T-helper 2 cell treated with Interferon-gamma antibody and Interleukin-4, amounts not matched to agents 100 ng/mL and 5 ng/mL, for 36 hours (primary cell): Measurements from ENCODE around the gene UNC5C. TPM values are rescaled to one million over a fixed set of nuclear protein-coding genes. Genes with fewer than 3 reads are reported as not detected.
"Not testable (repeated sequence)": the region's sequence is repeated elsewhere in the genome, so short reads cannot be mapped to it uniquely, and the experiment has no call there.

Experiments used
- intact Hi-C: fragments of 100-400 bp; cut with micrococcal nuclease; formaldehyde crosslinking; loops from one replicate; pipeline ENCODE4 v1.15.1; 2023
- total RNA-seq: library from RNA; stranded (reverse); gene quantifications from 2 replicates; pipeline ENCODE4 v1.2.3, GENCODE V29; 2022

Gene UNC5C
- total RNA-seq, 1 donor from 2014 or later = not detected

DNA sequence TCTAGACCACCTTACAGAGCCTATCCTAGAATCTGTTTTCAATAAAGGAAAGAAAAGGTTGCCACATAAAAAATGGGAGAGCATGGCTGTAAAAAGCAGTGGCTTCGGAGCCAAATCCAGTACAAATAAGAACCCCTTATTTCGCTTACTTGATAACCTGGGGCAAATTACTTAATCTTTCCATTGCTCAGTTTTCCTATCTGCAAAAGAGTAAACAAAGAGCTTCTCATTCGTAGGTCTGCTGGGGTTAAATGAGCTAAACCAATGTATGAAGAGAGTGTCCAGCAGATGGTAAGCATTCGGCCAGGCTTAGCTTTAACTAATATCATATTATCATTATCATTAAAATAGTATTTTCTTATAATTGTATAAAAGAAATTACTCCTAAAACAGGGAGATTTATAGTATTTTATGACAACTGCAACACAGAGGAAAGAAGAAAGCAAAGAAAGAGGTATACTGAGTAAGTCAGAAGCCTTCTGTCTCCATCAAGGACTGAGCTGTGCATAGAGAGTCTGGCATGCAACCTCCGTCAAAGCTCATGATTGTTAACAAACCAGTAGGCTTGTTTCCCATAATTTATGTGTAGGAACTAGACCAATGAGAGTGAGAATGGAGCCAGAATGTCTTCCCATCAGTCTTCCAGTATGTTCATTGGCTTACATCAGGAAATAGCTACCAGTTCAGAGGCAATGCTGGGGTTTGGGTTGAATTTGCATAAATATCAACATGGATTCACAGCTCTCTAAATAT lies 364.9 kb downstream of the UNC5C start:
- intact Hi-C loops = no loop called here

DNA sequence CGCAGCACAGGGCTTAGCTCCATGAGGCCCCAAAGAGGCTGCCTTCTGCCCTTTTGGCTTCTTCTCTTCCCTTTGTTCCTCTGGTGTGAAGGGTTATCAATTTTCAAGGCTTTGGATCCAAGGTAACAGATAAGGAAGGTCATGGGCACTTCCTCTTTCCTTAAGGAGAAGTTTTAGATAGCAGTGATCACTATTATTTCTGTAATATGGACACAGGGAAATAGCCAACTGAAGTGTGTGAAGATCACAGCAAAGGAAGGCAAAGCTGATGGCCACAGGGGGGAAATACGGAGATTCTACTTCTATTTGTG lies 366.8 kb downstream of the UNC5C start:
- intact Hi-C loops = no loop called here

DNA sequence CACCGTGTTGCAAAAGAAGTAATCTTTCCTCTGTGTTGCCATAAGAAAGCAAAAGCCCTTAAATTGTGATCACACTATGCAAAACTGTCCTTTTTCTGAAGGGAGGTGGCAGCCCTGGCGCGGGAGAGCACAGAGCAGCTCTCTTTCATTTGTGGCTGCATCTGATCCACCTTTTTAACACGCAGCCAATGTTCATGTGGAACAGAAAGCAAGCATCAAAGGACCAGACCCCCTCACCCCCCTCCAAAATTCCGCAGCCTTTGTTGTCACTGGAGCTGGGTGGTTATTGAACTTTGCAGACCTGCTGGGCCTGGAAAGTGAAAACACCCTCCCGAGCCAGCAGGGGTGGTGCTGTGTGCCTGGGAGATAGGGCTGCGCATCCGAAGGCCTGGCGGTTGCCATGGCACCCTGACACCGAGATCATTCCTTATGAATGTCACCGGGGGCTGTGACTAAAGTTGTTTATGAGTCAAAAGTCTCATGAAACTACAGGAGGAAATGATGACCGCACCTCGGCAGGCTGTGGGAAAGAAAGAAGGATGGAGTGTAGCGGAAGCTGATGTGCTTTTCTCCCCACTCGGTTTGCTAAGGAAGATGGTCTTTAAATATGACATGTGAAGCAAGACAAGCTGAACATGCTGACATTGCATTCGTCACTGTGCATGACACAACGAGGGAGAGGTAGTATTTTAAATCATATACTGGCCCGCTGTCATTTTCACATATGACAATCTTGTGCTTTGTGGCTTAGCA lies 367.4 kb downstream of the UNC5C start:
- intact Hi-C loops = no loop called here

DNA sequence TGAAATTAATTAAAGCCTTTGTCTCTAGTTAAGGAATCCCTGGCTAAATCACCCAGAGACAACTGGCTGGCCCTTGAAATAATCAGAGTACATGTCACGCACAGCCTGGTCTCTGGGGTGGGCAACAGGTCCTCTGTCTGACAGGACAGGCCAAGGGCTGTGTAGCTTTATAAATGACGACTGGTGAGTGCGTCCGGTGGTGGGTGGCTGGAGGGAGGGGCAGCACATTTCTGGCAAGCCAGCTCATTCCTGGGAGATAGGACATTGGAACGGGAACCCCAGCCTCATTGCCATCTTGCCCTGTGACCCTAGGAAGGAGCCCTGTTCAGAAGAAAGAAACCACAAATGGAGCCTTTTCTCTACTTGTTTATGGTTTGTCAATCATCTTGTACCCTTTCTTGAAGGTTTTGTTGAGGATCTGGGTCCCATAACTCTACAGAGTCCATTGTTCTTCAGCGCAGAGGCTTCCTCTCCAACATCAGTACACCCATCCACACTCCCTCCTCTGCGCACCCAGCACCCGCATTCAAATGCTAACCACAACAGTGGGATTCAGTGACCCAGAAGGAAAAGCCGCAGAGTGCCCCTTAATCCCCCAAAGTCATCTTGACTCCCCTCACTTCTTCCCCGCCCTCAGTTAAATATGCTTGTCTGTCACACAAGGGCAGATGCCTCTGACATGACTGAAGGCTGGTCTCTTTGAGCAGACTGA lies 368.1 kb downstream of the UNC5C start:
- intact Hi-C loops = no loop called here

DNA sequence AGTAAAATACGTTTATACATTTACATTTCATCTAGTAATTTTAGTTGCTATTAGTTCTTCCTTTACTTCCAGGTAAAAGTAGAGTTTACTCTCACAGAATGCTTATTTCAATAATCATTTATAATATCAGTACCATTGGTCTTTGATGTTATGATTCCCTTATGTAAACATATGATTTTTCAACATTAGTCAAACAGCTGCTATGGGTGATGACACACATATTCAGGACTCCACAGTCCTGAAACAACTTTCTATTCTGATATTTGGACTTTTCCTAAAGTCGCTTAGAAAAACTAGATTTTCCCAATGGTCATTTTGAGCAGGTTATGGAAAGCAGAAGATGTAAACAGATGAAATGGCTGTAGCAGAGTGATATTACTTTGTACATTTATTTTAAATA lies 369.8 kb downstream of the UNC5C start:
- intact Hi-C loops = no loop called here

DNA sequence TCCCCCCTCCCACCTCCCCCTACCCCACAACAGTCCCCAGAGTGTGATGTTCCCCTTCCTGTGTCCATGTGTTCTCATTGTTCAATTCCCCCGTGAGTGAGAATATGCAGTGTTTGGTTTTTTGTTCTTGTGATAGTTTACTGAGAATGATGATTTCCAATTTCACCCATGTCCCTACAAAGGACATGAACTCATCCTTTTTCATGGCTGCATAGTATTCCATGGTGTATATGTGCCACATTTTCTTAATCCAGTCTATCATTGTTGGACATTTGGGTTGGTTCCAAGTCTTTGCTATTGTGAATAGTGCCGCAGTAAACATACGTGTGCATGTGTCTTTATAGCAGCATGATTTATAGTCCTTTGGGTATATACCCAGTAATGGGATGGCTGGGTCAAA lies 377.4 kb downstream of the UNC5C start:
- intact Hi-C loops = not testable (repeated sequence)

DNA sequence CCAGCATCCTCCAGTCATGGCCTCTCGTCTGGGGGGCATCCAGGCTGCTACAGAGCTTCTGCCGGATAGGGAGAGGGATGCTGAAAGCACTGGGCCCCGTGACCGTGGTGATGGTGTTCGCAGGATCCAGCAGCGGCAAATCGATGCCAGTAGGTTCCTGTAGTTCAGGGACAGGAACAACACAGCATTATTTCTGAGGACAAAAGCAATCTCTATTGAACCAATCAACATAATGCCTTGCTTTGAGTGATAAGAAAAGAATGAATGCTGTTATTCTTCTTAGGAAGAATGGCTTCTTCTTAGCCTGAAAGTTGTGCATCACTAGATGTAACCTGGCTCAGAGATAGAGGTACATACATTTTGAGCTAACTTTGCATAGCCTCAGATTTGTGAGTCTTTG lies 378.6 kb downstream of the UNC5C start:
- intact Hi-C loops = no loop called here

DNA sequence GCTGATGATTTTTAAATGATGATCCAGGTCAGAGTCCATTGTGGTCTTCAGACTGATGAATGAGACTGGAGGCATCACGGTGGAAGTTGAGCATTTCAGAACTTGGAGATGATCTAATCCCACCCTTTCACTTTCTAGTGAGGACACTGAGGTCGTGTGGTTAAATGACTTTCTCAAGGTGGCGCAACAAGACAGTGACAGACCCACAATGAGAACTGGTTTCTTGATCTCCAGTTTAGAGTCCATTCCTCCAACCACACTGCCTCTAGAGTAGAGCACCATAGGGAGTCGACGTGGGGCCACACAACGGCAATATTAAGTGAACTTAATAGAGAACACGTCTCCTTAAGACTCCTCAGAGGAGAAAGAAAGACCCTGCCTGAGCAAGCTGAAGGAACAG lies 381.0 kb downstream of the UNC5C start:
- intact Hi-C loops = loop anchor here (2.0 to 10.0 kb wide), 4 partner anchors 207 to 867 kb away; no protein-coding TSS in a partner anchor

DNA sequence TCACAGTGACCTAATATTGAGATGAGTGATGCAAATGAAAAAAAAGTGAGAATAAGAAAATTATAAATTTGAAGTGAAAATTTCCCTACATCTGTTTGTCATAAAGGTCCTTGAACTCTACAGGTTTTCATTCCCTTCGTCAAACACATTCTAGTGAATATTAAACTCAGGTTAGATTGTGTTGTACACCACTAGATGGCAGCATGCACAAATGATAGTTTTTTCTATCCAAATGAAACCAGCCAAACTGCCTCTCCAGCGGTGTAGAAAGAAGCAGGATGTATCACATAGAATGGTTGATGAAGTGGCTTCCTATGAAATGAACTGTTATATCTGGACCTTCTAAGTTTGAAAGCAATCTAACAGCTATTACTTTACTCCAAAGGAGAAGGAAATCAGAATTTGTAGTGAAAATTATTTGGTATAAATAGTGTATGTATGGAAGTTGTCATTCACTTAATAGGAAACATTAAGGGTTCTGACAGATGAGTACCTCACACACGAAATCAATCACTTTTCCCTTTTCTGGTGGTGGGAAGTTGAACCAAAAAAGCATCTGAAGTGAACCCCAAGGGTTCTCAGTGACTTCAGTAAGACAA lies 382.7 kb downstream of the UNC5C start:
- intact Hi-C loops = loop anchor here (2.0 to 10.0 kb wide), 4 partner anchors 209 to 869 kb away; no protein-coding TSS in a partner anchor

DNA sequence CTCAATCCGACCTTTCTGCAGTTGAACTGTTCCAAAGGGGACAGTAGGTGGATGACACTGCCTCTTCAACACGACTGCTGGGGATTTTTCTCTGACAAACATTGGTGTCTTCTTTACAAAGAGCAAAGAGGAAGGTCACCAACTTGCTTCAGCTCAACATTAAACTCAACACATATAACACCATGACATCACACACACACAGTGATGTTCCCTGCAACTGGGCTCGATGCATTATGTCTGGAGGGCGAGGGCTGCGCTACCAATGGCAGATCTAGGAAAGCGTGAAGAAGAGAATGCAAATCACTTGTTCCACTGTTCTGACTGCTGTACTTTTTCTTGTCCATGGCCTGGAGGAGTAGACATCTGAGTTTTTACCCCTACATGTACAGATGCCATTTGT lies 385.9 kb downstream of the UNC5C start:
- intact Hi-C loops = loop anchor here (10.0 kb wide), 1 partner anchor 212 kb away; no protein-coding TSS in a partner anchor

DNA sequence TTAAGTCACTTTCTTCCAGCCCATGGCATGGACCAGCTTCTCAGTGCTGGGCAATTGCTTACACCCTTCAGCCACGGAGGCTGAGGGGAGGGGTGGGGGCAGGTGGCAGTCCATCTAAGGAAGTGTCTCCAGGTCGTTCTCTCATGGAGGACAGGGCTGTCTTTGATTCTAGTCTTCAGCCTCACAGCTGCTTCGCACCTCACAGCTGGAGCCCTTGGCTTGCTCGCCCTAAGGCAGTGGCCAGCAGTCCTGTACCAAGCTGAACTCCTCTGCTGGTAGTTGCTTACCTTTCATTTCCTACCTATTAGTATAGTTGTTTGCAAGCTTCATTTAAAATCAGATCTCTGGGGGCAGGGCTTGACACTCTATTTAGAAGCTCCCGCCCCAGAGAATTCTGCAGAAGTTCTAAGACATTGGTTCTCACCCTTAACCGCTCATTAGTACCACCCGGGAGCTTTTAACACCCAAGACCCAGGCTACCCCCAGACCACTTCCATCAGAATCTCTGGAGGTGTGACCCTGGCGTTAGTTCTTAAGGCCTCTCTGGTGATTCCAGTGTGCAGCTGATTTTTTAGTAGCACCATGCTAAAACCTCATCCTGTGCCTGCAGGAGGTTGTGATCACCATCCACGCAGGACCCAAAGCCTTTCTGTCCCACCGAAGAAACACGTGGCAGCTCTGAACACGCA lies 386.8 kb downstream of the UNC5C start:
- intact Hi-C loops = loop anchor here (10.0 kb wide), 1 partner anchor 213 kb away; no protein-coding TSS in a partner anchor

DNA sequence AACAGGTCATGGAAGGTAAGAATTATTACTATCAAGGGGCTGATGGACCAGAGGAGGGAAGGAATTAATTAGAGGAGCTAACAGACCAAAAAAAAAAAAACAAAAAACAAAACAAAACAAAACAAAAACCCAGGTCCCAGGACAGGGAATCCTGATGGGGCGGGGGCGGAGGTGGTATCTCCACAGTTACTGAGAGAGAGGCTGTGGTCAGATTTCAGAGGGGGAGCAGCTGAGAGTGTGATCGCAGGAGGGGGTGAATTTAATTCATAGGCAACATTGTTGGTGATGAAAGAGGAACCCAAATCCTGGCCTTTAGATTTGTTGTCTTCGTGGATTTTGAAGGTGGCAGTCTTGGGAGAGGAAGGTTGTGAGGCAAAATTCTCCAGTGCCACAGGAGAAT lies 389.4 kb downstream of the UNC5C start:
- intact Hi-C loops = loop anchor here (5.0 to 10.0 kb wide), 3 partner anchors 133 to 705 kb away; partner anchors contain the start of gene PDLIM5

DNA sequence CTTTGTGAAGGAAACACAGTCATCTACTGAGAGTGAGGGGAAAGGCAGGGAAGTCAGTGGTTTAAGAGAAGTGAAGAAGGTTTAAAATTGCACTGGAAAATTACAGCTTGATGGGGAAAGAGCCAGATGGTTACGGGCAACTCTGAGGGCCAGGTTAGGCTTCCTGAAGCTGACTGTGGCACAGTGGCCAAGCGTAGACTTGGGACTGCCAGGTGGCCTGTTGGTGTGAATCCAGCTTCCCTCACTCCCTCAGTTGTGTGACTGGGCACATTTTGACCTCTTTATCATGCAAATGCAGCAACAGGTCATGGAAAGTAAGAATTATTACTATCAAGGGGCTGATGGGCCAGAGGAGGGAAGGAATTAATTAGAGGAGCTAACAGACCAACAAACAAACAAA lies 390.1 kb downstream of the UNC5C start:
- intact Hi-C loops = loop anchor here (5.0 to 10.0 kb wide), 3 partner anchors 134 to 704 kb away; partner anchors contain the start of gene PDLIM5

DNA sequence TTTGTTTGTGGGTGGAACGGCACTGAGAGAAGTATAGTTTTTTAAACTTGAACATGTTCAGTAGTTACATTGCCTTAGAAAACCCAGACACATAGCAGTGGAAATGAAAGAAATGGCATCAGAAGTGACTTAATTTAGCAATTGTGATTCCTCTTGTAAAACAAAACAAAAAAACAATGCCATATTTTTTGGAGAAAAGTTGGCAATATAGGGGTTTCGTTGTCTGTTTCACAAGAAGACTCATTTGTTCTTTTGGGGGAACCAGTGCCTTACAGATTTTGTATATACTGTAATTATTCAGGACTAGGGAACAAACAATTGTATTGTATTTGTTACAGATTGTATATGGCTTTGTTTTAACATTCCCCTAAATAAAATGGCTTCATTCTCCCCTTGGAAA lies 390.7 kb downstream of the UNC5C start:
- intact Hi-C loops = loop anchor here (5.0 to 10.0 kb wide), 3 partner anchors 134 to 703 kb away; partner anchors contain the start of gene PDLIM5

DNA sequence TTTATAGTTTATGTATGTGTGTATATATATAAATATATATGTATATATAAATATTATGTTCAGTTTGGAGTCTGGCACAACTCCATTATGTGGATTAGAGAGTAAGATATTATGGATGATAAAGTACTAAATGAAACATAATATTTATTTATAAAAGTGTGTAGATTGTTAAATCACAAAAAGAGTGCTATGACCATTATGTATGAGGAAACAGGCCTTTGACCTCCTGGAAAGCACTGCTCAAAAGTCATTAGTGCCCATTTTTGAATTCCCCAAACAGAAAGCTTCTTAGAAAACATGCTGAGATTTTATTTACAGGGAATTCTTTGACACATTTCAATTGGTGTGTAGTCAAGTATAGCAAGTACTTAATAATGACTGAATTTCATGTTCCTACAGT lies 391.2 kb downstream of the UNC5C start:
- intact Hi-C loops = loop anchor here (2.0 to 10.0 kb wide), 4 partner anchors 135 to 703 kb away; partner anchors contain the start of genes PDLIM5 and UNC5C

DNA sequence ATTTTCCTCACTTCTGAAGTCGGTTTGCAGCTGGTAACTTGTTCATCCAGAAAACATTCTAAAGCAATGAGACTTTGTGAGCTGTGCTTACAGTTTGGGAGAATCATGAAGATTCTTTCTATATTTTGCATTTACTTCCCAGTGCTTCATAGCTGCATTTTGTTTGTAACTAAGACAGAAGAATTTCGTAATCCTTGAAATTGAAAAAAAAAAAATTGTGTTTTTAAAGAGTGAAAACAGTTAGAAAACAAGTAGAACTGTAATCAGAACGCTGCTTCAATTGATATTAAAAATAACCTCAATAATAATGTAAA lies 392.4 kb downstream of the UNC5C start:
- intact Hi-C loops = loop anchor here (2.0 to 10.0 kb wide), 4 partner anchors 136 to 702 kb away; partner anchors contain the start of genes PDLIM5 and UNC5C

DNA sequence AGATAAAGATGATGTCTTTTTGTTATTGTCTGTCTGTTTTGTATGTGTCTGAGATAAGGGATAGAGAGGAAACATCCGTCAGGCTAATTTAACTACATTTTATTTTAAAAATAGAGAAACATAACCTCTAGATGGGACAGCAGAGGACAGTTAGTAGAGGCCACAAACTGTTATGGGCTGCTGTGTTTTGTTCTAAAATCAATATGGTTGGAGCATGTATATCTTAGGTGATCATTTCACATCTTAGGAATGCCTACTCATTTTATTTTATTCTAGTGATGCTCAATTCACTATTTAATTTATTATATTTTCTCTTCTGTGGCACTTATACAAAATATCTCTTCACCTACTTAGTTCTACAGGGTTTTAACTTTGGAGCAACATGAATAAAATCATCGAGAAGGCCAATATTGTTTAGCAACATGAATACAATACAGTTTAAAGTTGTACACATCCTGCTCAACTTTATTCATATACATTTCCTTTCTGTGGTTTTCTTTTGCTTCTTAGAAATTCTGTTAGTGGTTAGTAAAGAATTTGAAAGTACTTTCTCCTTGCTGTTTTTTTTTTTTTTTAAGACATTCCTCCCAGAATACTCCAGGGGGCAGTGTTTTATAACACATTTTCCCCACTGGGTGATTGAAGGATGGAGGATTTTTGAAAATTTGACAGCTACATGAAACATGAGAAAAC lies 392.9 kb downstream of the UNC5C start:
- intact Hi-C loops = loop anchor here (2.0 to 10.0 kb wide), 4 partner anchors 136 to 701 kb away; partner anchors contain the start of genes PDLIM5 and UNC5C

DNA sequence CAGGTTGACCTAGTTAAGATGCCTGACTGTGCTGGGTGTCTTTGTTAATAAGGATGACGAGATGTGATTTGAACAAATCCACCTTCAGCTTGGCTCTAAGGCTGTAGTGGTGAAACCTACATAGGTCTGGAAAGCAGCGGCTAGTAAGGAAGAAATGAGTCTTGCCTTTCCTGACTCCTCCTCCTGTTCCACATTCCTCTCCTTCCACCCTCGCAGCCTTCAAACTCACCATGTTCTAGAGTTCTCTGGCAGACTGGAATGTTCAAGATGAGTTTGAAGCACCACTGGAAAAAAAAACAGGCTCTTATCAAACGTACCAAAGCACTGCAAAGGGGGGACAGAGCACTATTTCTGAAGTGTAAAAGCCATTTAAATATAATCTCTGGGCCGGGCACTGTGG lies 395.6 kb downstream of the UNC5C start:
- intact Hi-C loops = loop anchor here (10.0 kb wide), 1 partner anchor 698 kb away; the partner anchor contains the start of gene PDLIM5

DNA sequence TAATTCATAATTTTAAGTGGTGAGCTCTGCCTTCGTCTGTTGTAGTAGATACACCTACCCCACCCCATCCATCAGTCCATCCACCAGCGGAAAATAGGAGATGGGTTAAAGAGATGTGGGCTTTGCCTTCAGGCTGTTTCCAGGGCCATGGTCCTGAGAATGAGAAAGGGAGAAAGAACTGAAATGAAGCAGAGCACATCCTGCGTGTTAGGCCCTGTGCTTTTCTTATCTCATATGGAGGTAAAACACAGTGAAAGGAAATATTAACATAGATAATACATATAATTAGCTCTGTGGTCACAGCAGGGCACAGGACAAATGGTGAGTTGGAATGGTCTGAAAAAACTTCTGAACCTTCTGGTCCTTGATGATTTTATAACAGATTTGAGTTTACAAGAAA lies 397.5 kb downstream of the UNC5C start:
- intact Hi-C loops = loop anchor here (10.0 kb wide), 1 partner anchor 696 kb away; the partner anchor contains the start of gene PDLIM5

DNA sequence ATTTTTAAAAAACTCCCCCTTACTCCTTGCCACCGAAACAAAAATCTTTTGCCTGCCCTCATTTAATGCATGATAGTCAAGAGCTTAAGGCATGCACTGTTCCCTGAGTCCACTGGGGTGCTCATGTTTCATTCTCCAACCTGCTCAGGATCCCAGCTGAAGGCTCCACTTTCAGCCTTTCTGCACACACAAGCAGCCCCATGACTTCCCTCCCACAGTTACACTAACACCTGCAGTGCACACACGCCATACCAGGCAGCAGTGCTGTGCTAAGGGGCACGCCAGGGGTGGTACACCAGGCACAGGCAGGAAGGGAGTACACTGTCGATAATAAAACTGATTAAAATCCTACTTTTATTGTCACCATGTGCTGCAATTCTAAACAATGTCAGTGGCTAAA lies 405.8 kb downstream of the UNC5C start:
- intact Hi-C loops = no loop called here
